Measurements from ENCODE around the gene TBCB. TPM values are rescaled to one million over a fixed set of nuclear protein-coding genes. Genes with fewer than 3 reads are reported as not detected.
"Not testable (repeated sequence)": the region's sequence is repeated elsewhere in the genome, so short reads cannot be mapped to it uniquely, and the experiment has no call there.

The TBCB gene
- total and polyA plus RNA-seq, 9 donors, result 94.3 to 175 (median 144) TPM

DNA sequence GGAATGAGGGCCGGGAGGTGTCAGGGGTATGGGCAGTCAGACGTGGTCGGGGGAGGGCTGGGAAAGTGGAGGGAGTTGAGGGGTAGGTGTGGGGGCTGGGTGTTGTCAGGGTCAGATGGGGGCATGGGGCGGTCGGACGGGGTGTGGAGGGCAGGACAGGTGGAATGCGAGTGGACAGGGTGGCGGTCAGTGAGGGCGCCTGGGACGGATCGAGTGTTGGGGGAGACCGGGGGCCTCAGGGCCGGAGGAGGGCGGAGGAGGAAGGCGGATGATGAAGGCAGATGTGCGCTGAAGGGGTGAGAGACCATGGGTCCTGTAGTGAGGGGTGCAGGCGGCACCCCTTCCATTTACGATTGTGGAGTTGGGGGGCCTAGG, 5.7 kb downstream of the TBCB start:
- Histone ChIP-seq H3K27ac (no peak overlapping the region), H3K27me3 (no peaks in the 10 kb centered on the region), H3K4me1 (ENCODE audit: insufficient read depth) (peaks cover 5% of the 10 kb centered on the region), H3K36me3 (no peaks in the 10 kb centered on the region), H3K9me3 (no peaks in the 10 kb centered on the region), H3K4me3 (no peak overlapping the region)
- intact Hi-C loops (cut with DNase I), result no loop called here
- DNase-seq, result no peak
- TF ChIP-seq EP300 (IDR thresholded peaks at IDR 0.05) (no peak), CTCF (IDR thresholded peaks at IDR 0.05) (no peak), POLR2A (IDR thresholded peaks at IDR 0.05) (no peak)
- 83 to 92% (median 85%) methylated on average over 18 of the region's 18 CpGs for WGBS, 3 donors

DNA sequence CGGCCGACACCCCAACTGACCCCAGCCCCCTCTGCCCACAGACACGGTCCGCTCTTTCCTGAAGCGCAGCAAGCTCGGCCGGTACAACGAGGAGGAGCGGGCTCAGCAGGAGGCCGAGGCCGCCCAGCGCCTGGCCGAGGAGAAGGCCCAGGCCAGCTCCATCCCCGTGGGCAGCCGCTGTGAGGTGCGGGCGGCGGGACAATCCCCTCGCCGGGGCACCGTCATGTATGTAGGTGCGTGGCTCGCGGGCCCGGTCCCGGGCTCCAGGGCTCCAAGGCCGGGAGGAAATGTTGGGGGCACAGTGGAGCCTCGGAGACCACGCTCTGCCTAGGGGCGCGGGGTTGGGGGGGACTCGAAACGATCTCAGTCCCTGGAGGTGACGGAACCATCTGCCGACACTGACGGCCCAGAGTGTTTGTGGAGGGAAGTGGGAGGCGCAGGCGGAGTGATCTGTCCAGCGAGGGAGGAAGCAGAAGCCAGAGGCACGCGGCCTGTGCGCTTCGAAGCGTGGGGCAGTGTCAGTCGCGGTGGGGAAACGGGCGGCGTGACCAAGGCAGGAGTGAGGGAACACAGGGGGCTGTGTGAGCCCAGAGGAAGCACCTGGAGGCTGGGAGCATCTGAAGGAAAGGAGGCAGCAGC, 6.3 kb downstream of the TBCB start:
- WGBS, 3 donors, result 84 to 85% (median 85%) methylated on average over 49 of the region's 49 CpGs

GRCh38 chr19:36125557-36125956, 10.3 kb downstream of the TBCB start:
- no peak overlapping the region for H3K27ac ChIP-seq
- H3K27me3 ChIP-seq, result no peaks in the 10 kb centered on the region
- no peak for TF ChIP-seq CTCF (IDR thresholded peaks at IDR 0.05)
- no peak for TF ChIP-seq POLR2A (IDR thresholded peaks at IDR 0.05)
- TF ChIP-seq EP300 (IDR thresholded peaks at IDR 0.05), result no peak
- intact Hi-C loops (cut with DNase I), result loop anchor here in 3 of 4 donors (5.0 kb wide), 1 partner anchor 47 kb away; no protein-coding TSS in a partner anchor
- H3K4me3 ChIP-seq, result no peak overlapping the region
- no peaks in the 10 kb centered on the region for H3K36me3 ChIP-seq
- no peak for DNase-seq
- no peaks in the 10 kb centered on the region for H3K4me1 ChIP-seq (ENCODE audit: insufficient read depth)
- no peaks in the 10 kb centered on the region for H3K9me3 ChIP-seq
- 74 to 82% (median 76%) methylated on average over 9 of the region's 9 CpGs for WGBS, 3 donors

More for the DNA sequence above, 6.3 kb downstream of the TBCB start:
- no peaks in the 10 kb centered on the region for H3K27me3 ChIP-seq
- H3K4me3 ChIP-seq, result no peak overlapping the region
- H3K36me3 ChIP-seq, result no peaks in the 10 kb centered on the region
- H3K4me1 ChIP-seq (ENCODE audit: insufficient read depth), result peaks cover 2% of the 10 kb centered on the region
- DNase-seq, result no peak
- TF ChIP-seq POLR2A (IDR thresholded peaks at IDR 0.05) (no peak), EP300 (IDR thresholded peaks at IDR 0.05) (no peak), CTCF (IDR thresholded peaks at IDR 0.05) (no peak)
- no peaks in the 10 kb centered on the region for H3K9me3 ChIP-seq
- intact Hi-C loops (cut with DNase I), result no loop called here
- H3K27ac ChIP-seq, result no peak overlapping the region

GRCh38 chr19:36128392-36128736, 13.1 kb downstream of the TBCB start:
- TF ChIP-seq POLR2A (IDR thresholded peaks at IDR 0.05), result no peak
- TF ChIP-seq EP300 (IDR thresholded peaks at IDR 0.05), result no peak
- TF ChIP-seq CTCF (IDR thresholded peaks at IDR 0.05), result no peak
- intact Hi-C loops (cut with DNase I), result loop anchor here in 3 of 4 donors (5.0 kb wide), 1 partner anchor 44 kb away; no protein-coding TSS in a partner anchor
- WGBS, 3 donors, result 9 to 12% (median 11%) methylated on average over 10 of the region's 10 CpGs
- DNase-seq, result no peak
- Histone ChIP-seq H3K9me3 (no peaks in the 10 kb centered on the region), H3K36me3 (no peaks in the 10 kb centered on the region), H3K27ac (peak overlapping the region in 1 of 2 donors; percentile 73), H3K4me3 (peak overlapping the region; percentile 40), H3K4me1 (ENCODE audit: insufficient read depth) (no peaks in the 10 kb centered on the region), H3K27me3 (no peaks in the 10 kb centered on the region)

DNA sequence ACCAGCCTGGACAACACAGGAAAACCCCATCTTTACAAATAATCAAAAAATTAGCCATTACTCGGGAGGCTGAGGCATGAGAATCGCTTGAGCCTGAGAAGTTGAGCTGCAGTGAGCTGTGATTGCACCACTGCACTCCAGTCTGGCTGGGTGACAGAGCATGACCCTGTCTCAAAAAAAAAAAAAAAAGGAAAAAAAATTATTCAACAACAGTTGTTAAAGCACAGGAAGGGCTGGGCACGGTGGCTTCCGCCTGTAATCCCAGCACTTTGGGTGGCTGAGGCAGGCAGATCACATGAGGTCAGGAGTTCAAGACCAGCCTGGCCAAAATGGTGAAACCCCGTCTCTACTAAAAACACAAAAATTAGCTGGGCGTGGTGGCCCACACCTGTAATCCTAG, 16.0 kb downstream of the TBCB start:
- DNase-seq; intact Hi-C loops (cut with DNase I); H3K4me3 ChIP-seq; H3K36me3 ChIP-seq; H3K4me1 ChIP-seq (ENCODE audit: insufficient read depth); H3K27me3 ChIP-seq; H3K27ac ChIP-seq; H3K9me3 ChIP-seq: not testable (repeated sequence)
- 79 to 88% (median 82%) methylated on average over 6 of the region's 6 CpGs for WGBS, 3 donors

DNA sequence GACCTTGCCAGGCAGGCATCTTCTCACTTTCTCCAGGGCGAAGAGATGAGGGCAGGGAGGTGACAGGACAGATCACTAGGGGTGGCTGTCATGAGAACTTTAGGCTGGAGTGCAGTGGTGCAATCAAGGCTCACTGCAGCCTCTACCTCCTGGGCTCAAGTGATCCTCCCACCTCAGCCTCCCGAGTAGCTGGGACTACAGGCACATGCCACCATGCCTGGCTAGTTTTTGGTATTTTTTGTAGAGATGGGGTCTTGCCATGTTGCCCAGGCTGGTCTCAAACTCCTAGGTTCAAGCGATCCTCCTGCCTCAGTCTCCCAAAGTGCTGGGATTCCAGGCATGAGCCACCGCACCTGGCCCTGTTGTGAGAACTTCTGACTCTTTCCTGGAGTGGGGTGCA, 19.6 kb downstream of the TBCB start:
- intact Hi-C loops (cut with DNase I); H3K36me3 ChIP-seq; H3K27me3 ChIP-seq; H3K27ac ChIP-seq; DNase-seq; H3K4me3 ChIP-seq; H3K9me3 ChIP-seq; H3K4me1 ChIP-seq (ENCODE audit: insufficient read depth): not testable (repeated sequence)
- WGBS, 3 donors, result 88 to 91% (median 90%) methylated on average over 4 of the region's 4 CpGs

Data from ovary (tissue), 9 donors.